Measurements from ENCODE around the gene SURF1.

GRCh38 chr9:133371261-133371711 lies 15.0 kb upstream of the SURF1 start:
- no peak for TF ChIP-seq CTCF (IDR thresholded peaks at IDR 0.05)
- TF ChIP-seq POLR2A (IDR thresholded peaks at IDR 0.05): no peak
